ENCODE data around the gene FLT1. TPM values are rescaled to one million over a fixed set of nuclear protein-coding genes. Genes with fewer than 3 reads are reported as not detected.

FLT1 gene
- total RNA-seq, 1 donor from 2014 or later, result 0.47 TPM

DNA sequence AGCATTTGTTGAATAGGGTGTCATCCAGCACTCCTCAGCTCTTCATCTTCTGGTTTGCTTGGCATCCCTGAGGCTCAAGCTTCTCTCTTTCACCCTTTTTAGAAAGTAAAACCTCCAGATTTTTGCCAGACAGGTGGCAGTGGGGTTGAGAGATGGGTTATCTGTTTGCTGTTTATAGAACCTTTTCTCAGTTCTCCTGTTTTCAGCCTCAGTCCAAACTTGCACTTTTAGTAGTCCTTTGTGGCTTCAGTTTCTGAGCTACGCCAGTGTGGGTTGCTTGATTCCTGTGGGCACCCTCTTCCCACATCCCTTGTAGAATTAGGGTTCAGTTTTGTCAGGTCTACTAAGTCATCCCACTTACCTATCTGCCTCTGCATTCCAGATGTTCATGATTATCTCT is 208.7 kb downstream of the FLT1 start:
- Histone ChIP-seq H3K27me3 (no peaks in the 10 kb centered on the region), H3K4me3 (no peak overlapping the region), H3K27ac (no peak overlapping the region), H3K4me1 (peaks cover 13% of the 10 kb centered on the region), H3K4me2 (no peak overlapping the region), H3K9me3 (ENCODE audit: low read depth) (no peaks in the 10 kb centered on the region), H4K20me1 (ENCODE audit: low read depth) (peaks cover 6% of the 10 kb centered on the region), H3F3A (ENCODE audit: low read depth) (no peaks in the 10 kb centered on the region), H2AFZ (replicated peaks) (no peak overlapping the region), H3K36me3 (peaks cover 27% of the 10 kb centered on the region), H3K9ac (no peak overlapping the region), H3K79me2 (ENCODE audit: low read depth) (no peaks in the 10 kb centered on the region)
- TF ChIP-seq, protein P1, sequence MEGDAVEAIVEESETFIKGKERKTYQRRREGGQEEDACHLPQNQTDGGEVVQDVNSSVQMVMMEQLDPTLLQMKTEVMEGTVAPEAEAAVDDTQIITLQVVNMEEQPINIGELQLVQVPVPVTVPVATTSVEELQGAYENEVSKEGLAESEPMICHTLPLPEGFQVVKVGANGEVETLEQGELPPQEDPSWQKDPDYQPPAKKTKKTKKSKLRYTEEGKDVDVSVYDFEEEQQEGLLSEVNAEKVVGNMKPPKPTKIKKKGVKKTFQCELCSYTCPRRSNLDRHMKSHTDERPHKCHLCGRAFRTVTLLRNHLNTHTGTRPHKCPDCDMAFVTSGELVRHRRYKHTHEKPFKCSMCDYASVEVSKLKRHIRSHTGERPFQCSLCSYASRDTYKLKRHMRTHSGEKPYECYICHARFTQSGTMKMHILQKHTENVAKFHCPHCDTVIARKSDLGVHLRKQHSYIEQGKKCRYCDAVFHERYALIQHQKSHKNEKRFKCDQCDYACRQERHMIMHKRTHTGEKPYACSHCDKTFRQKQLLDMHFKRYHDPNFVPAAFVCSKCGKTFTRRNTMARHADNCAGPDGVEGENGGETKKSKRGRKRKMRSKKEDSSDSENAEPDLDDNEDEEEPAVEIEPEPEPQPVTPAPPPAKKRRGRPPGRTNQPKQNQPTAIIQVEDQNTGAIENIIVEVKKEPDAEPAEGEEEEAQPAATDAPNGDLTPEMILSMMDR (IDR thresholded peaks at IDR 0.05), result no peak
- no peak for TF ChIP-seq EZH2 (IDR thresholded peaks at IDR 0.05)
- TF ChIP-seq EZH2phosphoT487 (IDR thresholded peaks at IDR 0.05), result no peak
- Mint-ChIP-seq H3K9me3 (no peaks in the 10 kb centered on the region), H3K27ac (no peak overlapping the region), H3K4me1 (no peaks in the 10 kb centered on the region), H3K27me3 (ENCODE audit: insufficient read depth, low read depth) (no peaks in the 10 kb centered on the region), H3K36me3 (peaks cover 23% of the 10 kb centered on the region), H3K4me3 (no peak overlapping the region)
- no peak for DNase-seq (ENCODE audit: low spot score)

DNA sequence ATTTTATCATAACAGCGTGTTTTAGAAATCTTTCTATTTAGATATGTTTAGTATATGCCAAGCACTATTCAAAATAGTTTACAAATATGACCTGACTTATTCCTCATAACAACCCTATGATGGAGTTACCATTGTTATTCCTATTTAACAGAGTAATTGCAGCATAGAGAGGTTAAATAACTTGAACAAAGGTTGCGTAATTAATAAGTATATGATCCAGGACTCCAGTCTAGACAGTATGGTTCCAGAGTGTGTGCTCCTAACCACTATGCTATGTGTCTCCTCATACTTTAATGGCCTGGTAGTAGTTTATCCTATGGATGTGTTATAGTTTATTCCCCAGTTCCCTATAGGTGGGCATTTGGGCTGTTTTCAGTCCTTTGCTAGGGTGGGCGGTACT is 211.3 kb downstream of the FLT1 start:
- H3K9me3 Mint-ChIP-seq, result no peaks in the 10 kb centered on the region
- H3K27me3 Mint-ChIP-seq (ENCODE audit: insufficient read depth, low read depth), result peaks cover 2% of the 10 kb centered on the region
- no peak overlapping the region for H3K4me2 ChIP-seq
- no peak overlapping the region for H2AFZ ChIP-seq (replicated peaks)
- H3K36me3 Mint-ChIP-seq, result peaks cover 31% of the 10 kb centered on the region
- H3K9ac ChIP-seq, result no peak overlapping the region
- TF ChIP-seq EZH2 (IDR thresholded peaks at IDR 0.05) (no peak), EZH2phosphoT487 (IDR thresholded peaks at IDR 0.05) (no peak)
- TF ChIP-seq, protein P1 (IDR thresholded peaks at IDR 0.05), result no peak
- H3K27me3 ChIP-seq, result no peaks in the 10 kb centered on the region
- no peak overlapping the region for H3K27ac ChIP-seq
- peaks cover 6% of the 10 kb centered on the region for H4K20me1 ChIP-seq (ENCODE audit: low read depth)
- H3K4me1 Mint-ChIP-seq, result no peaks in the 10 kb centered on the region
- no peaks in the 10 kb centered on the region for H3F3A ChIP-seq (ENCODE audit: low read depth)
- H3K36me3 ChIP-seq, result peaks cover 32% of the 10 kb centered on the region
- H3K4me3 ChIP-seq, result no peak overlapping the region
- no peaks in the 10 kb centered on the region for H3K79me2 ChIP-seq (ENCODE audit: low read depth)
- H3K4me1 ChIP-seq, result peaks cover 13% of the 10 kb centered on the region
- no peak overlapping the region for H3K27ac Mint-ChIP-seq
- no peaks in the 10 kb centered on the region for H3K9me3 ChIP-seq (ENCODE audit: low read depth)
- H3K4me3 Mint-ChIP-seq, result no peak overlapping the region
- DNase-seq (ENCODE audit: low spot score), result no peak

DNA sequence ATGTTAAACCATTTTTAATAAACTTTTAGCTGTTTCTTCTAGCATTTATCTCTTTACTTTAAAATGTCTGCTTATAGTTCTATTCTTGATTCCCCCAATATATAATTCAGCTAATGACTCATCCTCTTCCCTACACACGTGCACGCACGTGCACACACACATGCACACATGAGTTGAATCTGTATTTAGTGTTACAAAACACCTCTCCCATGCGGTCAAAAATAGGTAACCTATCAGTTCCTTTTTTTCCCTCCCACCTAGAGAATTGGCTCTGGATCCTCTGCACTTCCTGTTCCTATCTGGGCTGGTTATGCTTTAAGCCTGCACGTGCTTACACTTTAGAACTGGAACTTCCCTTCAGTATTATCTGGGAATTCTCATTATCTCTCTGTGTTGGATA is 212.5 kb downstream of the FLT1 start:
- Mint-ChIP-seq H3K4me1 (no peaks in the 10 kb centered on the region), H3K27me3 (ENCODE audit: insufficient read depth, low read depth) (peaks cover 2% of the 10 kb centered on the region), H3K36me3 (peaks cover 25% of the 10 kb centered on the region), H3K9me3 (no peaks in the 10 kb centered on the region), H3K27ac (no peak overlapping the region), H3K4me3 (no peak overlapping the region)
- H3K36me3 ChIP-seq, result peaks cover 21% of the 10 kb centered on the region
- H3K4me3 ChIP-seq, result no peak overlapping the region
- no peak overlapping the region for H3K9ac ChIP-seq
- H3K4me2 ChIP-seq, result no peak overlapping the region
- peaks cover 13% of the 10 kb centered on the region for H3K4me1 ChIP-seq
- H4K20me1 ChIP-seq (ENCODE audit: low read depth), result peaks cover 6% of the 10 kb centered on the region
- H3K9me3 ChIP-seq (ENCODE audit: low read depth), result no peaks in the 10 kb centered on the region
- TF ChIP-seq, protein P1 (IDR thresholded peaks at IDR 0.05), result no peak
- TF ChIP-seq EZH2 (IDR thresholded peaks at IDR 0.05) (no peak), EZH2phosphoT487 (IDR thresholded peaks at IDR 0.05) (no peak)
- no peaks in the 10 kb centered on the region for H3F3A ChIP-seq (ENCODE audit: low read depth)
- no peak overlapping the region for H3K27ac ChIP-seq
- H2AFZ ChIP-seq (replicated peaks), result no peak overlapping the region
- H3K27me3 ChIP-seq, result no peaks in the 10 kb centered on the region
- no peak for DNase-seq (ENCODE audit: low spot score)
- H3K79me2 ChIP-seq (ENCODE audit: low read depth), result no peaks in the 10 kb centered on the region

Data from neural progenitor cell (in vitro differentiated cells).